Measurements from ENCODE around the gene POLR3K.

POLR3K gene

DNA sequence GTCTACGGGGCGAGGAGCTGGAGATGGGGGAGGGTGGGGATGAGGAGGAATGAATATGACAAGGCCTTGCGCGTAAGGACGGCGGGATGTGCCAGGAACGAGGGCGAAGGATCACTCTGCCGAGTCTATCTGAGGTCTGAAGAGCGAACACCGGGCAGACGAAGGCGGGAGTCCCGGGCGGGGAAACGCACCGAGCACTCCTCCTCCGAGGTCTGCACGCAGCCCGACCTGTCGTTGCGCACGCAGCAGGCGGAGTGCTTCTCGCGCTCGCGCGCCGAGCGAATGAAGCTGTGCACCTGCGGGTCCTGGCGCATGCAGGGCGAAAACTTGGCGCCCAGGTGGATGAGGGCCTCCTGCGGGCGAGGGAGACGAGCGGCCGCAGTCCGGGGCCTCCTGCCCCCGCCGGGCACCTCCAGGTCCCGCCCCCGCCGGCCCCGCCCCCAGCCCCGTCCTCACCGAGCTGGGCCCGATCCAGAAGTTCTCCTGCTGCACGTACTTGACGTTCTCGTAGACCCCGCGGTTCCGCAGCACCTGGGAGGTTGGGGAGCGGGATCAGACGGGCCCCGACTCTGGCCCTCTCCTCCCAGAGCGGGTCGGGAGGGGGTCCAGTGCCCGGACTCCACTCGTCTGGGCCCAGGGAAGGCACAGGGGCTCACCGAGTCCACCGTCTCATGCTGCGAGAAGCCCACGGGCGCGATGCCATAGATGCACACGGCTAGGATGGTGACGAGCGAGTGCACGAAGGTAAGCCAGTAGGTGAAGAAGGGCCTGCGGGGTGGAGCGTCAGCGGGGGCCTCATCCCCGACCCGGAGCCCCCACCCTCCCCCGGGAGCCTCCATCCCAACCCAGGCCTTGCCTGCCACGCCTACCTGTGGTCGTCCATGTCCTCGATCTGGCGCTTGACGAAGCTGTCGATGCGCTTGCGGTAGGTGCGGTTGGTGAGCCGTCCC lies 7.8 kb upstream of the POLR3K start:
- Histone ChIP-seq H3K9me3 (ENCODE audit: low read length) (no peaks in the 10 kb centered on the region), H3K9me2 (ENCODE audit: low read depth, low read length) (no peaks in the 10 kb centered on the region), H3K36me3 (ENCODE audit: insufficient read depth, low read length) (peaks cover 29% of the 10 kb centered on the region), H3F3A (ENCODE audit: insufficient read depth, low read length) (no peaks in the 10 kb centered on the region), H4K20me1 (ENCODE audit: insufficient read depth, low read length) (no peaks in the 10 kb centered on the region), H3K4me3 (ENCODE audit: low read depth, low read length, poor library complexity, severe bottlenecking) (no peak overlapping the region), H3K4me1 (ENCODE audit: insufficient read depth, low read length, severe bottlenecking) (no peaks in the 10 kb centered on the region), H3K4me2 (ENCODE audit: low read length) (no peak overlapping the region), H3K9ac (ENCODE audit: low read length) (no peak overlapping the region), H2AFZ (ENCODE audit: low read length) (no peak overlapping the region), H3K79me2 (ENCODE audit: insufficient read depth, low read length) (no peaks in the 10 kb centered on the region), H3K27ac (ENCODE audit: low read depth, low read length, poor library complexity, severe bottlenecking) (no peak overlapping the region), H3K27me3 (ENCODE audit: insufficient read depth, low read length) (peaks cover 10% of the 10 kb centered on the region; the same call in 1 of the 2 replicates)
- no peak for TF ChIP-seq EZH2 (IDR thresholded peaks at IDR 0.05; ENCODE audit: borderline replicate concordance, low read length)
- TF ChIP-seq, protein P1, sequence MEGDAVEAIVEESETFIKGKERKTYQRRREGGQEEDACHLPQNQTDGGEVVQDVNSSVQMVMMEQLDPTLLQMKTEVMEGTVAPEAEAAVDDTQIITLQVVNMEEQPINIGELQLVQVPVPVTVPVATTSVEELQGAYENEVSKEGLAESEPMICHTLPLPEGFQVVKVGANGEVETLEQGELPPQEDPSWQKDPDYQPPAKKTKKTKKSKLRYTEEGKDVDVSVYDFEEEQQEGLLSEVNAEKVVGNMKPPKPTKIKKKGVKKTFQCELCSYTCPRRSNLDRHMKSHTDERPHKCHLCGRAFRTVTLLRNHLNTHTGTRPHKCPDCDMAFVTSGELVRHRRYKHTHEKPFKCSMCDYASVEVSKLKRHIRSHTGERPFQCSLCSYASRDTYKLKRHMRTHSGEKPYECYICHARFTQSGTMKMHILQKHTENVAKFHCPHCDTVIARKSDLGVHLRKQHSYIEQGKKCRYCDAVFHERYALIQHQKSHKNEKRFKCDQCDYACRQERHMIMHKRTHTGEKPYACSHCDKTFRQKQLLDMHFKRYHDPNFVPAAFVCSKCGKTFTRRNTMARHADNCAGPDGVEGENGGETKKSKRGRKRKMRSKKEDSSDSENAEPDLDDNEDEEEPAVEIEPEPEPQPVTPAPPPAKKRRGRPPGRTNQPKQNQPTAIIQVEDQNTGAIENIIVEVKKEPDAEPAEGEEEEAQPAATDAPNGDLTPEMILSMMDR (IDR thresholded peaks at IDR 0.05; ENCODE audit: low read length) = no peak

DNA sequence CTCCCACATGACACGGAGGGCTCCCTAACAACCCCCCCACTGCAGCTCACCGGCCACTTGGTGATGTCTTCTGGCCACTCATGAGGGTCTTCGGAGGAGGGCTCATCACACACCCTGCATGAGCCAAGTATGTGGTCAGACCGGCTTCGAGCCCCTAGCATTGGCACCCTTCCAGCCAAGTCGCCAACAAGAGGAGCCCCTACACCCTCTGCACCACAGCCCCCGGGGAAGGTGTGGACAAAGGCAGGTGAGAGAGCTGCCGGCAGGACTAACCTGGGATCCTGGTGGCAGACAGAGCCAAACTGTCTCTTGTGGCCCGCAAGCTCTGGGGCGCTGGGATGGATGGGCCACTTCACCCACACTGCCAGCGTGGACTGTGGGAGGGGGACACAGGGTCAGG lies 6.8 kb upstream of the POLR3K start:
- H4K20me1 ChIP-seq (ENCODE audit: insufficient read depth, low read length) = no peaks in the 10 kb centered on the region
- H3K4me3 ChIP-seq (ENCODE audit: low read depth, low read length, poor library complexity, severe bottlenecking) = no peak overlapping the region
- H3K27ac ChIP-seq (ENCODE audit: low read depth, low read length, poor library complexity, severe bottlenecking) = no peak overlapping the region
- no peak overlapping the region for H2AFZ ChIP-seq (ENCODE audit: low read length)
- H3K9me2 ChIP-seq (ENCODE audit: low read depth, low read length) = no peaks in the 10 kb centered on the region
- H3K9ac ChIP-seq (ENCODE audit: low read length) = no peak overlapping the region
- H3K4me2 ChIP-seq (ENCODE audit: low read length) = no peak overlapping the region
- no peaks in the 10 kb centered on the region for H3K79me2 ChIP-seq (ENCODE audit: insufficient read depth, low read length)
- peaks cover 39% of the 10 kb centered on the region for H3K36me3 ChIP-seq (ENCODE audit: insufficient read depth, low read length)
- no peak for TF ChIP-seq EZH2 (IDR thresholded peaks at IDR 0.05; ENCODE audit: borderline replicate concordance, low read length)
- TF ChIP-seq, protein P1 (IDR thresholded peaks at IDR 0.05; ENCODE audit: low read length) = no peak
- H3K4me1 ChIP-seq (ENCODE audit: insufficient read depth, low read length, severe bottlenecking) = peaks cover under 1% of the 10 kb centered on the region
- no peaks in the 10 kb centered on the region for H3F3A ChIP-seq (ENCODE audit: insufficient read depth, low read length)
- peaks cover 10% of the 10 kb centered on the region; the same call in 1 of the 2 replicates for H3K27me3 ChIP-seq (ENCODE audit: insufficient read depth, low read length)
- H3K9me3 ChIP-seq (ENCODE audit: low read length) = no peaks in the 10 kb centered on the region

DNA sequence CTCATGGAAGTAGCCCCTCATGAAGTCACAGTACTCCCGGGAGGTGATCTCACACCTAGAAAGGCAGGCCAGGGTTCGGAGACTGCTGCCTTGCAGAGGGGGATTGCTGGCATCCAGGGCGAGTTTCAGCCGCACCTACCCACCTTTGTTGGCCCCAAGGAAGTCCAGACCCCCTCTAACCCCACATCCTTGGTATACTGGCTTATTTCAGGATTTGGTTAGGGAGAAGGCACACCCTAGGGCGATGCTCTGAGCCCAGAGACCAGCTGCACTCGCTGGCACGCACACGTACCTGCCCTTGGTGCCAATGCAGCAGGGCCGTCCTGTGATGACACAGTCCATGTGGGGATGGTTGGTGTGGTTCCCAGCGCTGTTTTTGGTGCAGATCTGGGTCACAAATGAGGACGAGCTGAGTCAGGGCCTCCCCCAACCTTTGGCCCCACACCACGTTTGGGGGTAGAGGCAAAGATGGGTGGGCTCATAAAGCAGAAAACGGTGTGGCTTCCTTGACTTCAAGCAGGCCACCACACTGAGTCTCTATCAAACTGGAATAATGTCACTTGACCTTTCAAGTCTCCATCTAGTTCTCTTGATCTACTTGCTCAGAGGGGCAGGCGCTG lies 6.1 kb upstream of the POLR3K start:
- Histone ChIP-seq H3K4me2 (ENCODE audit: low read length) (no peak overlapping the region), H3K36me3 (ENCODE audit: insufficient read depth, low read length) (peaks cover 42% of the 10 kb centered on the region), H3K4me1 (ENCODE audit: insufficient read depth, low read length, severe bottlenecking) (peaks cover 6% of the 10 kb centered on the region), H3K9me2 (ENCODE audit: low read depth, low read length) (no peaks in the 10 kb centered on the region), H3K9me3 (ENCODE audit: low read length) (no peaks in the 10 kb centered on the region), H3K4me3 (ENCODE audit: low read depth, low read length, poor library complexity, severe bottlenecking) (no peak overlapping the region), H2AFZ (ENCODE audit: low read length) (no peak overlapping the region), H3K27me3 (ENCODE audit: insufficient read depth, low read length) (peaks cover 10% of the 10 kb centered on the region; the same call in 1 of the 2 replicates), H3K79me2 (ENCODE audit: insufficient read depth, low read length) (0 out of 2 replicates have a peak, but pooled peaks cover under 1% of the 10 kb centered on the region), H3F3A (ENCODE audit: insufficient read depth, low read length) (no peaks in the 10 kb centered on the region), H3K27ac (ENCODE audit: low read depth, low read length, poor library complexity, severe bottlenecking) (no peak overlapping the region), H4K20me1 (ENCODE audit: insufficient read depth, low read length) (no peaks in the 10 kb centered on the region), H3K9ac (ENCODE audit: low read length) (no peak overlapping the region)
- no peak for TF ChIP-seq EZH2 (IDR thresholded peaks at IDR 0.05; ENCODE audit: borderline replicate concordance, low read length)

Measured in OCI-LY1 (cell line).